ENCODE data around the gene NETO1. TPM values are rescaled to one million over a fixed set of nuclear protein-coding genes. Genes with fewer than 3 reads are reported as not detected.

Gene NETO1
- total RNA-seq, 2 experiments from 2014 or later = not detected

GRCh38 chr18:72830109-72830508 lies 37.7 kb downstream of the NETO1 start:
- Histone ChIP-seq H3K9me2 (ENCODE audit: insufficient read depth, low read length) (no peaks in the 10 kb centered on the region), H2AFZ (ENCODE audit: low read length) (no peak overlapping the region), H3K4me3 (ENCODE audit: low read depth, low read length, poor library complexity, severe bottlenecking) (no peak overlapping the region), H3K36me3 (ENCODE audit: insufficient read depth, low read length) (no peaks in the 10 kb centered on the region), H3K4me1 (ENCODE audit: insufficient read depth, low read length, poor library complexity, severe bottlenecking) (no peaks in the 10 kb centered on the region), H3K9me3 (ENCODE audit: low read length) (no peaks in the 10 kb centered on the region), H4K20me1 (ENCODE audit: insufficient read depth, low read length) (no peaks in the 10 kb centered on the region), H3K4me2 (ENCODE audit: low read length) (no peak overlapping the region), H3K27ac (ENCODE audit: low read depth, low read length, poor library complexity, severe bottlenecking) (no peak overlapping the region), H3K79me2 (ENCODE audit: insufficient read depth, low read depth, low read length) (no peaks in the 10 kb centered on the region)
- ChIA-PET POLR2A (no interaction called here), CTCF (ENCODE audit: unreplicated experiment) (no interaction called here)
- no TSS peak for BruUV-seq (replicated peaks)
- no peak for DNase-seq (ENCODE audit: low spot score)
- TF ChIP-seq CTCF (conservative IDR thresholded peaks at IDR 0.05; ENCODE audit: low read length) (no peak), EZH2phosphoT487 (IDR thresholded peaks at IDR 0.05; ENCODE audit: borderline replicate concordance, low read depth, low read length) (no peak)
- intact Hi-C loops (cut with micrococcal nuclease; ENCODE audit: unreplicated experiment) = no loop called here

GRCh38 chr18:72828601-72829000 lies 39.2 kb downstream of the NETO1 start:
- no TSS peak for BruUV-seq (replicated peaks)
- Histone ChIP-seq H3K4me3 (ENCODE audit: low read depth, low read length, poor library complexity, severe bottlenecking) (no peak overlapping the region), H3K4me1 (ENCODE audit: insufficient read depth, low read length, poor library complexity, severe bottlenecking) (no peaks in the 10 kb centered on the region), H3K4me2 (ENCODE audit: low read length) (no peak overlapping the region), H3K79me2 (ENCODE audit: insufficient read depth, low read depth, low read length) (no peaks in the 10 kb centered on the region), H3K36me3 (ENCODE audit: insufficient read depth, low read length) (no peaks in the 10 kb centered on the region), H2AFZ (ENCODE audit: low read length) (no peak overlapping the region), H3K9me3 (ENCODE audit: low read length) (no peaks in the 10 kb centered on the region), H3K27ac (ENCODE audit: low read depth, low read length, poor library complexity, severe bottlenecking) (no peak overlapping the region), H4K20me1 (ENCODE audit: insufficient read depth, low read length) (no peaks in the 10 kb centered on the region), H3K9me2 (ENCODE audit: insufficient read depth, low read length) (no peaks in the 10 kb centered on the region)
- CTCF ChIA-PET (ENCODE audit: unreplicated experiment) = no interaction called here
- intact Hi-C loops (cut with micrococcal nuclease; ENCODE audit: unreplicated experiment) = no loop called here
- TF ChIP-seq EZH2phosphoT487 (IDR thresholded peaks at IDR 0.05; ENCODE audit: borderline replicate concordance, low read depth, low read length) (no peak), CTCF (conservative IDR thresholded peaks at IDR 0.05; ENCODE audit: low read length) (no peak)
- no peak for DNase-seq (ENCODE audit: low spot score)
- POLR2A ChIA-PET = no interaction called here

- POLR2A ChIA-PET = no interaction called here
- Histone ChIP-seq H3K4me3 (ENCODE audit: low read depth, low read length, poor library complexity, severe bottlenecking) (no peak overlapping the region), H3K9me2 (ENCODE audit: insufficient read depth, low read length) (no peaks in the 10 kb centered on the region), H4K20me1 (ENCODE audit: insufficient read depth, low read length) (no peaks in the 10 kb centered on the region), H3K36me3 (ENCODE audit: insufficient read depth, low read length) (no peaks in the 10 kb centered on the region), H2AFZ (ENCODE audit: low read length) (no peak overlapping the region), H3K4me2 (ENCODE audit: low read length) (no peak overlapping the region), H3K4me1 (ENCODE audit: insufficient read depth, low read length, poor library complexity, severe bottlenecking) (no peaks in the 10 kb centered on the region), H3K9me3 (ENCODE audit: low read length) (no peaks in the 10 kb centered on the region), H3K79me2 (ENCODE audit: insufficient read depth, low read depth, low read length) (no peaks in the 10 kb centered on the region), H3K27ac (ENCODE audit: low read depth, low read length, poor library complexity, severe bottlenecking) (no peak overlapping the region)
- intact Hi-C loops (cut with micrococcal nuclease; ENCODE audit: unreplicated experiment) = no loop called here
- BruUV-seq (replicated peaks) = no TSS peak
- CTCF ChIA-PET (ENCODE audit: unreplicated experiment) = no interaction called here
- DNase-seq (ENCODE audit: low spot score) = no peak
- TF ChIP-seq EZH2phosphoT487 (IDR thresholded peaks at IDR 0.05; ENCODE audit: borderline replicate concordance, low read depth, low read length) (no peak), CTCF (conservative IDR thresholded peaks at IDR 0.05; ENCODE audit: low read length) (no peak)
Measured at GRCh38 chr18:72826736-72827135, 41.1 kb downstream of the NETO1 start.
